Epithelial cell of proximal tubule (primary cell): ENCODE results near the gene CDH18. TPM values are rescaled to one million over a fixed set of nuclear protein-coding genes. Genes with fewer than 3 reads are reported as not detected.

ENCODE experiments used
- DNase-seq: peaks from one replicate; pipeline ENCODE4 v3.0.0-alpha.2; 2011; ENCODE audit warnings: low read depth
- H3K4me3 ChIP-seq: 2 replicates; pipeline ENCODE4 v1.5.1; 2011; ENCODE audit warnings: low read depth, mild to moderate bottlenecking, low read length
- CTCF ChIP-seq: conservative IDR thresholded peaks from 2 replicates; pipeline ENCODE4 v1.5.1; 2012; ENCODE audit warnings: low read depth, mild to moderate bottlenecking, low read length
- total RNA-seq: library from RNA; depleted of rRNA; stranded (reverse); fragments of >200 nt; gene quantifications from 2 replicates; pipeline ENCODE4 v1.2.3, GENCODE V29; 2015

The CDH18 gene
- total RNA-seq, 1 donor from 2014 or later: not detected

GRCh38 chr5:19584131-19584530 lies 403.9 kb downstream of the CDH18 start:
- no peak for DNase-seq
- H3K4me3 ChIP-seq: no peak overlapping the region
- TF ChIP-seq CTCF: no peak

- DNase-seq: no peak
- H3K4me3 ChIP-seq: no peak overlapping the region
Measured at GRCh38 chr5:19577882-19578281, 410.1 kb downstream of the CDH18 start.

GRCh38 chr5:19568004-19568403 lies 420.0 kb downstream of the CDH18 start:
- no peak for DNase-seq
- no peak overlapping the region for H3K4me3 ChIP-seq
- no peak for TF ChIP-seq CTCF

More at GRCh38 chr5:19577882-19578281, 410.1 kb downstream of the CDH18 start:
- TF ChIP-seq CTCF: no peak

GRCh38 chr5:19565466-19565865 lies 422.5 kb downstream of the CDH18 start:
- no peak for TF ChIP-seq CTCF
- H3K4me3 ChIP-seq: no peak overlapping the region
- no peak for DNase-seq

GRCh38 chr5:19564036-19564435 lies 424.0 kb downstream of the CDH18 start:
- no peak for TF ChIP-seq CTCF
- no peak overlapping the region for H3K4me3 ChIP-seq
- no peak for DNase-seq

- H3K4me3 ChIP-seq: no peak overlapping the region
- DNase-seq: no peak
- no peak for TF ChIP-seq CTCF
Measured at GRCh38 chr5:19555876-19556275, 432.1 kb downstream of the CDH18 start.

- no peak for TF ChIP-seq CTCF
- H3K4me3 ChIP-seq: no peak overlapping the region
- no peak for DNase-seq
Measured at GRCh38 chr5:19555436-19555835, 432.6 kb downstream of the CDH18 start.
